HG02588 (cell line): ENCODE results near the gene CAMK2A.
A peak's percentile ranks its signal among the peaks of the same experiment; 100 is the strongest.
"Not testable (repeated sequence)": the region's sequence is repeated elsewhere in the genome, so short reads cannot be mapped to it uniquely, and the experiment has no call there.

Experiments
- ATAC-seq: cut with Tn5 transposase; IDR thresholded peaks from one replicate; pipeline ENCODE4 v1.9.1; 2021; ENCODE audit warnings: mild to moderate bottlenecking, moderate library complexity; ENCODE audit not compliant: unreplicated experiment

CAMK2A gene

DNA sequence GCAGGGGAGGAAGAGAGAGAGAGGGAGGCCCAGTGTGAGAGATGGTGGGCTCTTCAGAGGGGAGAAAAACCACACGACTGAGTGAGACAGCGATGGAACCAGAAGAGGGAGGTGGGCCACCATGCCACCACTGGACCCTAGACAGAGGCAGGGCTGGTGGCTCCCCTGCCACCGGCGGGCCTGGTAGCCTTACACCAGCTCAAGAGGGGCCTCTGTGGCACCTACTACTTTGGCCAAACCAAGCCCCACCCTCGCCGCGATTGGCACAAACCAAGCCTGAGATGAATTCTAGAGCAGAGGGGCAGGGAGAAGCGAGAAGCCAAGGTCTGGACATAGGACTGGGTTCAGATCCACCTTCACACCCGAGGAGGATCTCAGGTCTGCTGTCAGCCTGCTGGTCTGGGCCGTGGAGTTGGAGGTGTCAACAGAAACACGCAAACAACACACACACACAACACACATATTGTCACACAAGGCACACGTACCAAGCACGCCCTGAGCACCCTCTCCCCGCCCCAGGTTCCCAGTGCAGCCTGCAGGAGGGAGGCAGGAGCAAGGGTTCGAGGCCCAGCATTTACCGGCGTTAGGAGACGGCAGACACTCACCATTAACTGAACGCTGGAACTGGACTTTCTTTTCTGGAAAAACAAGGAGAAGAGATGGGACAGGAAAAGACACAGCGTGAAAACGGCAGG is 50.3 kb downstream of the CAMK2A start:
- no peak for ATAC-seq

DNA sequence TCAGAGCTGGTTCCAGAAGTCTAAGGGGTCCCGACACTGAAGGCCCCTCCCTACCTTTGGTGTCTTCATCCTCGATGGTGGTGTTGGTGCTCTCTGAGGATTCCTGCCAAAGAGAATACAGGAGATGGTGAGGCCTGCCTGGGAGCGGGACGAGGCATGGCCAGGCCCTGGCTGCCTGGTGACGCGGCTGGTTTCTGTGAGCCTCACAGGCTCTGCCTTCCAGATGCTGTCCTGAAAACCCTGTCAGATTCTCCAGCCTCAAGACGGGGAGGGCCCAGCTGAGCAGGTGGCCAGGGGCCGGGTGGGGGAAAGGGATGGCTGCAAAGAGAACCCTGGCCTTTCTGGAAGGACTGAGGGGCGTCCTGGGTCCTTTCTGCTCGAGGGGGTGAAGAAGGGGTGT is 50.9 kb downstream of the CAMK2A start:
- no peak for ATAC-seq

DNA sequence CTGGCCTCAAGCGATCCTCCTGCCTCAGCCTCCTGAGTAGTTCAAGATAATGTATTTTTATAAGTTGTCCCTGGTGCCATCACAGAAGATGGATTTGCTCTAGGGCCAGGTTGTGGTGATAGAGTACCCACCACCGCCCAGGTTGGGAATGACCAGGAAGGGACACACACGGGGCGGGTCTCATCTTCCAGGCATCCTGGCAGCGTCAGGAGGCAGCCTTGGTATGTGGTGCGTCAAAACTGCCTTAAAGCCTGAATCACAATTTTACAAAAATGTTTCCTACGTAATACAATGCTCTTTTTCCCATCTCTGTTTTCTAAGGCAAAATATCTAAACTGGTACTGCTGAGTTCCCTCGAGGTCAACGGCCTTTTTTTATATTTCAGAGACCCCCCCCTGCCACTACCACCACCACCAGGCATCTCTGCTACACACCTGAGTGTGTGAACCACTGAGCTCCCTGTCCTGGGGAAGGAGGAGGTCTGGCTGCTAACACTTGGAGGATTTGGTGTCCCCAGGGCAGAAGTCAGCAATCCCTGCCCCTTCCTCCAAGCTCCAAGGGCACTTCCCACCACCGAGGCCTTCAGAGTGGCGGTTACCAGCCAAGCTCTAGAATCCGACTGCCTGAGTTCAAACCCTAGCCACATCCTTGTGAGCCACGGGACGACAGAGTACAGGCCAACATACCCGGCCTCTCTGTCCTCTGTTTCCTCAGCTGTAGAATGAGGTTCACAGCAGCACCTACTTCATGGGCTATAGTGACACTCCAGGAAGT is 52.4 kb downstream of the CAMK2A start:
- ATAC-seq, result no peak

DNA sequence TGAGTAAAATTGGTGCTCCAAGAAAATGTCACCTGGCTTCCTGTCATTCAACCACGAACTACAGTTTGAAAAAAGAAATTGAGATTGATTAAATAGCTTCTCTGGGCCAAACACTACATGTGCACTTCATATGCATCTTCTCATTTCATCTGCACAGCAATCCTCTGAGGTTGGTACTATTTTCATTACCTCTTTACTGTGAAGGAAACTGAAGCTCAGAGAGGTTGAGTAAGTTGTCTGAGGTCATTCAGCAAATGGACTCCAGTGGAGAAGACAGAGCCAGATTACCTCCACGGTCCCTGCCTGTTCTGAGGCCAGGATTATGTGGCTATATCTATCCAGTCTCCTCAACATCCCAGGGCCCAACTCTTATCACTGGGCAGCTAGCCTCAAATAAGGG is 53.3 kb downstream of the CAMK2A start:
- no peak for ATAC-seq

DNA sequence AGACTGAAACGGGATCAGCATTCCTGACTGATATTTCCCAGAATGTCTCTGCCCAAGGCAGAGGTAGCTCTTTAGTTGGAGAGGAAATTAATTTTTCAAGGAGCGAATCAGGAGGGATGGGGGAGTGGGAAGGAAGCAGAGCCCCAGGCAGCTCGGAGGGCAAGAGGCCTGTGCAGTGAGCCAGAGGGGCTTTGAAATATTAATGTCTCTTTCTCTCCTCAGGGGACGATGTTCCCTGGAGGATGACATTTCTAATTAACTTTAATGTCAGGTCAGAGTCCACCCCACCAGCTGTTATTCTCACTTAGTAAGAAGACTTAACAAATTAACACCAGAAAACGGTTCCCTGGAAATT is 54.1 kb downstream of the CAMK2A start:
- no peak for ATAC-seq

DNA sequence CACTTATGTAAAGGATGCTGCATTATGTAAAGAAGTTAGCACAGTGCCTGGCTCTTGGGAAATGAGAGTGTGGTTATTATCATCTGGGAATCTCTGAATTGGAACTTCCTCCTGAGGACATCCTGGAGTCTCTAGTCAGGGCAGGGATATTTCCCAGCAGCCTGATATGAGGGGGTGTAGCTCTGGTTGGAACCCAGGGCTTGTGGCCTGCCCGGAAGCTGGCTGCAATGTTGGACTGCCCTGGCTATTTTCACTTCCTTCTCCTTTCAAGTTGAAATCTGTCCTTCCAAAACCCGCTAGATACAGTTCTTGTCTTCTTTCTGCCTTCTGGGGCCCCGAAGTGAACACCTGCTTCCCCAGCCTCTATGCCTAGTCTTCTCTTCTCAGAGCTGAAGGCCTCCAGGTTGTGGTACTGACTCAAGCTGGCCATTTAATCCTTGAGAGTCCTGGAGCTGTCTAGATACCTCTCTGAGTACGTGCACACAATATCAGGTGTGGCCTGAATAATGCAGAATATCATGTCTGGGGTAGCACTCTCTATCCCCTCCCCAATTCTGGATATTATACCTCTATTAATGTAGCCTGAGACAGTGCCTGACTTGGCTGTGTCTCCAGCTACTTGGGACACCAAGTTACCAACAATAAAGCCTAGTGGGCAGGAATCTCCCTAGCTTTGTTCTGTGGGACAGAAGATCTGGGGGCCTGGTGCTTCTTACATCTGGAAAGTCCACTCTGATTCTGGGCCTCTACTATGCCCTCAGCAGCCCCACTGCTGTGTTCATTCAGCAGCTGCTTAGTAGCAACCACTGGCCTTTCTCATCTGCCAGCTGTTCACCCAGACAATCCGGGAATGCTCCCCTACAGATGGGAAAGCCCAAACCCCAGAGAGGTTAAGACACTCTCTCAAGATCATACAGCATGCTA is 54.7 kb downstream of the CAMK2A start:
- no peak for ATAC-seq

DNA sequence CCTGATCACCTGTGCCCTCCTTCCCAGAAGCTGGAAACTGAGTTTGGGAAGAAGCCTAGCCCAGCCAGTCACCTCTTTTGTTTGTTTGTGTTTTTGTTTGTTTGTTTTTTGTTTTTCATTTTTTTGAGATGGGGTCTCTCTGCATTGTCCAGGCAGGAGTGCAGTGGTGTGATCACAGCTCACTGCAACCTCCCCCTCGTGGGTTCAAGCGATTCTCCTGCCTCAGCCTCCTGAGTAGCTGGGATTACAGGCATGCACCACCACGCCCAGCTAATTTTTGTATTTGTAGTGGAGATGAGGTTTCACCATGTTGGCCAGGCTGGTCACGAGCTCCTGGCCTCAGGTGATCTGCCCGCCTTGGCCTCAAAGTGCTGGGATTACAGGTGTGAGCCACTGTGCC is 55.9 kb downstream of the CAMK2A start:
- ATAC-seq, result not testable (repeated sequence)

DNA sequence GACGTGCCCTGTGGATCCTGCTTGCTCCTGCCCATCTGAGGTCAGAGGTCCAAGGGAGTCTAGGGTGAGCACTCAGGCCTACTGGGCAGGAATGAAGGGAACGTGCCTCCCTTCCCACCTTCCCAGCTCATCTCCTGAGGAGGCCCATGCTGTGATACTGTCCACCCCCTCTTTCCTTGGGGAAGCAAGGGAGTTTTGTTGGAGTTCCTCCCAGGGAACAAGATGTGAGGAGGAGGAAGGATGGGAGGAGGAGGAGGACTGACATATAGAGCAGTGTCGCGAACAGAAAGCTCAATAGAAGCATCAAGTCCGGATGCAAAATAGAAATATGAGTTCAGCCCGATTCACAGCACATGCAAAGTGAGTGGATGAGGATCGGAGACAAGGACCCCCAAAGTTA is 58.7 kb downstream of the CAMK2A start:
- ATAC-seq, result no peak

DNA sequence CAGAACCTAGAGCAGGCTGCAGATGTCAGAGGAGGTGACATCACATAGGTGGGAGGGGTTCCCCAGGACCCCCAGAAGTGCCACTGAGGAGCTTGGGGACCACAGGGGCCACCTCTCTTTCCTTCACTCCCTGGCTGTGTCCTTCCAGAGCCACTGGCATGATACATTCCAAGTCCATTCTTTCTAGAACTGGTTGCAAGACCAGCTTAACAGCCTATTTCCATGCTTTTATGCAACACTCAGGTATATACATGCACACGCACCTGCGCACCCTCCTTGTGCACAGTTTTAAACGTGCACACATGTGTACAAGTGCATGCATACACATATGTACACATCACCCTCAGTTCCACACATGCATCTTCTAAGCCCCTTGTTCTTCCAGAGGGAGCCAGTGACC is 60.0 kb downstream of the CAMK2A start:
- no peak for ATAC-seq

DNA sequence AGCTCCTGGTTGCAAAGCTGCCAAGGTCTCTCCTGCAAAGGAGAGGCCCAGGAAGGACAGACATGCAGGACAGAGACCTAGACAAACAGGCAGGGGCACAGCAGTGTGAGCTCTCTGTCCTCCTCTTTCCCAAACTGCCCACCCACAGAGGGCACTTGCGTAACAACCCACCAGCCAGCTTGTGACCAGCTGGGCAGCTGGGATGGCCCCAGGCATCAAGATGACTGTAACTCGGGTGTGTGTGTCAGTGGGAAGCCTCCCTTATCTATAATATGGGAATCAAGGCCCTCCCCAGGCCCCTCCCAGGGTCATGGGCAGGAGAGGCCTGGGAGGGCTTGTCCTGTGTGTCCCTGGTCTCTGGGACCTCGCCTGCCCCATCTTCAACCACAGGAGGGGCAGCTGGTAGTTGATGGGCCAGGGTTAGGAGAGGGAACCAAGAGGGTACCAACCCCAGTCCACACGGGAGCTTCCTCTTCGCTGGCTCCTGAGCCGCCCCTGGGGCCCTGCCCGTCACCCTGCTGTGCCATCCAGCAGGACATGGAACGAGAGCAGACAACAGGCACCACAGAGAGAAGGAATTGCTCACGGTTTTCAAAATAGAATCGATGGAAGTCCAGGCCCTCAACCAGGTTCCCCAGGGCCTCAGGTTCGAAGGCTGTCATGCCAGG is 61.8 kb downstream of the CAMK2A start:
- no peak for ATAC-seq

DNA sequence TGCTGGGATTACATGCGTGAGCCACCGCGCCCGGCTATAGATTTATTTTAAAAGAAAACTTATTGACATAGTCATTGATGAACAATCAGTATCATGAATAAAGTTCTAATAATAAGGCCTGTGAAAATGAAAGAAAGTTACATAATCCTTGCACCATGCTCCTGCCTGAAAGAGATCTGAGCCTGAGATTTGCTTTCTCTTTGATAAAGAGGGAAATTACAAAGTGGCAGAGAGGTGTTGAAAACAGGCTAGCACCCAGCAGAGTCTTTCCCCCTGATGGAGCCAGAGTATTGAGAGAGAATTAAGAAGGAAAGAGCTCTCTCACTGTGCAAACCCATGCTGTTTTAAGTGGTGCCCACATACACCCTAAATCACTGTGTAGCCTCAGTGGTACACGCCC is 62.5 kb downstream of the CAMK2A start:
- ATAC-seq, result no peak

DNA sequence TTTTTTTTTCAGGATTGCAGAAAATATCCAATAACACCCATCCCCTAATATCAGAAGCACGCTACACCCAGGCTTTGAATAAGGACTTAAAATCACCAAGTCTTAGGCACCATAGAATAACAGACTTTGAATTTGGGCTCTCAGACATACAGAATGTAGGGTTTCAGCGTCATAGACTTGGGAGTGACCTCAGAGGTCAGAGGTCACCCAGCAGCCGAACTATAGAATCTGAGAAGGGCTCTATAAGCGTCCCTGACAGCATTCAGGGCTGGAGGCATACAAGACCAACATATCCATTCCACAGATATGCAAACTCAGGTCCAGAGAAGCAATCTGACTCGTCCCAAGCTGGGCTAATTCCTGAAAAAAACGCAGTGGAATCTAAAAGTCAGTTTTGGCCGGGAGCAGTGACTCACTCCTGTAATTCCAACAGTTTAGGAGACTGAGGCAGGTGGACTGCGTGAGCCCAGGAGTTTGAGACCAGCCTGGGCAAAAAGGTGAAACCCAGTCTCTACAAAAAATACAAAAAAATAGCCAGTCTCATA is 65.0 kb downstream of the CAMK2A start:
- ATAC-seq, result no peak

DNA sequence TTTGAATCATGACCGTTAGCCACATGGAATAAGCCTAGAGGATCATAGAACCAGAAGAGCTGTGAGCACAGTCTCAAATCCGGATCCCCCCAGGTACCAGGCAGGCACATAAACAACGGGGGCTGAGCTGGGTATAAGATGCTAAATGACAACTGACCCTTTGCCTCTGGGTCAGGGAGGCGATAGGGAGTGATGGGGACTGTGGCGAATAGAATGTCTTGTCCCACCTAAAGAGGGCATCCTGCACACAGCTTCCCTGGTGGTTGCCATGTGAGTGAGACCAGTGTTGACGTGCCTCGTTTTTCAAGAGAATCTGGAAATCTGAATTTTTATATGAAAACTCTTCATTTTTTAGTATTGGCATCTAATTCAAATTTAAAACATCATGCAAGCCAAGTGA is 66.1 kb downstream of the CAMK2A start:
- no peak for ATAC-seq

DNA sequence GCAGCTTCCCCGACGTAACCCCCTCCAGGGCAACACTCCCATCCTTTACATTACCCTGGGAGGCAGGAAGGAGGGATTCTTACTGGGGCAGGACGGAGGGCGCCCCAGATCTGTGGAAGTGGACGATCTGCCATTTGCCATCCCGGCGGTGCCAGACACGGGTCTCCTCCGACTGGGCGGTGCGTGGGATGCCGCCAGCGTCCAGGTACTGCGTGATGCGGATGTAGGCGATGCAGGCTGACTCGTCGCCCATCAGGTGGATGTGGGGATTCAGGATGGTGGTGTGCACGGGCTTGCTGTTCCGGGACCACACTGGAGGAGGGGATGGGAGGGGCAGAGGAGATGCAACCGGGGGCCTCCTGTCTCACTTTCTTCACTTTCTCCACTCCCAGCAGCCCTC is 66.7 kb downstream of the CAMK2A start:
- no peak for ATAC-seq

DNA sequence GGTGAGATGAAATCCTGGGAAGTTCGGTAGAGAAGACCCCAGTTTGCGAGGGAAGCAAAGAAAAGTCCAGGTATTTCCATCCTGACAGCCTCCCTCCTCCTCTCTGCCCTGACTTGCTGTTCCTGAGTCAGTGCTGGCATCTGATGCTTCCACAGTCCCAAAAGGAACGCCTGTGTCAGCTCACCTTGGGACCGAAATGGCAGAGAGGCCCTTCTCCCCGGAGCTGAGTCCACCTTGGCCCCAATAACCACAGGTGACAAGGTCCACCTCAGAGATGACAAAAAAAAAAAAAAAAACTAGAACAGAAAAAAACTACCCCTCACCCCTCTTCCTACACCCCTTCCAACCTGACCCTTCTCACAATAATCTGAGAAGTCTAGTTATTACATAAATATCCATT is 68.1 kb downstream of the CAMK2A start:
- ATAC-seq, result no peak

DNA sequence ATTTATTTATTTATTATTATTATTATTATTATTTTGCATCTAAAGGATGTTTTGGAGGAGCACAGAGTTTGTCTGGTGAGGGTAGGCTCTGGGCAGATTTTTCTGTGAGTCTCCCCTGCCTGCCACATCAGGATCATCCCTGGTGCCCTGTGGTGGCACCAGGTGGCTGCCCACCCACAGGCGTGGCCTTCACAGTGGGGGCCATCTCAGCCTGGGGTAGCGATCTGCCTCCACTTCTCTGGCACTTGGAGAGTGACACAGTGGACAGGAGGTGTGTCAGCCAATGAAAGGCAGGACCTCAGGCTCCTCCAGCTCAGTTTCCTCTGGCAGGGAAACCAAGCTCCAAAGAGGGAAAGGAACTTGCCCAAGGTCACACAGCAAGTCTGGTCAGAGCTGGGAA is 69.7 kb downstream of the CAMK2A start:
- no peak for ATAC-seq

DNA sequence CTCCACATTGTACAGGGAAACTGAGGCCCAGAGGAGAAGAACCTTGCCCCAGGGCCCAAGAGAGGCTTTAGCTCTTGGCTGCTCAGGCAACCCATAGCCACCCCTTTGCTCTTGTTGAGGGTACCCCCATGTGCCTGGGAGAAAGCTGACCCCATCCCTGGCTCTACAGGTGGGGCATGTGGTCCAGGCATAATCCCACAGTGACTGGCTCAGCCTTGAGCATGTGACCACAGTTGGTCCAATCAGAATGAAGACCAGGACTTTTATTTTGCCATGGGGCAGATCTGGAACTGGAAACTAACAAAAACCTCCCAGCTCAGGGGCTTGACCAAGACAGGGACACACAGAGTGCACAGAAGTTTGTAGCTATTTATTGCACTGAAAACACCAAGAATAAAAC is 70.4 kb downstream of the CAMK2A start:
- no peak for ATAC-seq

DNA sequence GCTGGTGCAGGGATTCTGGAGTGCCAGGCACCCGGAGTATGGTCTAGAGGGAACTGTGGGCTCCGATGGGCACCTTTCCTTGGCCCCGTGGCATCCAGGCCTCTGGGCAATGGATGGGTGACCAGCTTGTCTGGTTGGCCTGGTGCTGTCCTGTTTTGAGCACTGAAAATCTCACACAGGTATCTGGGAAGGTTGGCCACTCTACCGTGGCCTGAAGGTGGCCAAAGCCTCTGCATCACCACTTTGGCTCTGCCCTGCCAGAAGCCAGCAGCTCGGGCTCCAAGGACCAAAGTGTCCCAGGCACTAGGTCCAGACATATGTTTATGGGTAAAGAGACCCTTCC is 70.9 kb downstream of the CAMK2A start:
- no peak for ATAC-seq

DNA sequence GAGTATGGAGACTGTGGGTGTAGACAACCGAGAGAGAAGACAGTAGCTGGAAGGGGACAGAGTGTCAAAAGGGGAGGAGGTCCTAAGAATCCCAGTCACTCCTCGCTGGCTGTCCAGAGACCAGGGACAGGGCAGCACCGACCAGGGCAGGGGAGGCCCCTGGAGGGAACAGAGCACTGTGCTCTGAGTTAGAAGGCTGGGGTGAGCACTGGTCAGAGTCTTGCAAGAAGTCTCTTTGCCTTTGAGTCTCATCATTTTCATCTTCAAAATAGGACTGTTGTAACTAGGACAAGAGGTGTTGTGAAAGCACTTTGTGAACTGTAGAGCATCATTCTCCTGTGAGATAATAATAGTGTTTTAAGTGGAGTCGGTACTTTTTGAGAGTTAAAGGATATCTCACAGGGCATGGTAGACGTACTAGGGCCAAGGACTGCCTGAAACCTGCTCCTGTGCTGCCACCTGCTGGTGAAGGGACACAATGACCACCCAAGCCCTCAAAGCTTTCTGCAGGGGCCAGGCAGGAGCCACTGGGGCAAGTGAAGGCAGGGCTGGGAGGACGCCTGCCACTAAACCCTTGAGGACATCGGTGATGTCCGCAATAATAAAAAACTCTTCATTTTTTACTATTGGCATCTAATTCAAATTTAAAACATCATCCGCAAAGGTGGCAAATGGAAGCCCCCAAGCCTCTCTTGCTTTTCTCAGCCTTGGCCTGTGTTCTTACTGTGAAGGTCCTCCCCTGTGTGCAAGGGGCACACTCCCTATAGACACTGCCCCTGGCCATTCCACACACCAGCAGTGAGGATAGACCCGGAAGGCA is 71.5 kb downstream of the CAMK2A start:
- peak; percentile 79 for ATAC-seq

DNA sequence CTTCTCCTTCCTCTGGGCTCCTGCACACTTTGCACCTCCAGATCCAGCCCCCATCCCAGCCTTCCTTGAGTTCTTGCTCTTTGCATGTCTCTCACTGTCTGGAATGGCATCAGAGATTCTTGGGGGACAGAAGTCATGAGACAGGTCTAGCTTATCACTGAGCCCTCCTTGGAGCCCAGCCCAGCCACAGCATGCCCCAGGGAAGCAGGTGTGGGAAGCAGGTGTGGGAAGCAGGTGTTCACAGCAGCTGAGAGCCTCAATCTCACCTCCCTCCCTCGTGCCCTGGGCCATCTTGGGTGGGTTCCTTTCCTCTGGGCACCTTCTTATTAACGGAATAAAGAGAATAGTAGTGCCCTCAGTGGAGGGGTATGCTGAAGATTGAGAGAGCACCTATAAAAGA is 72.5 kb downstream of the CAMK2A start:
- ATAC-seq, result no peak
